ENCODE measurements around the gene CACNA1B.
"Not testable (repeated sequence)": the region's sequence is repeated elsewhere in the genome, so short reads cannot be mapped to it uniquely, and the experiment has no call there.

Gene CACNA1B

GRCh38 chr9:138019514-138019913 is 141.9 kb downstream of the CACNA1B start:
- not testable (repeated sequence) for DNase-seq

GRCh38 chr9:138020120-138020794 is 142.7 kb downstream of the CACNA1B start:
- no peak for DNase-seq

DNA sequence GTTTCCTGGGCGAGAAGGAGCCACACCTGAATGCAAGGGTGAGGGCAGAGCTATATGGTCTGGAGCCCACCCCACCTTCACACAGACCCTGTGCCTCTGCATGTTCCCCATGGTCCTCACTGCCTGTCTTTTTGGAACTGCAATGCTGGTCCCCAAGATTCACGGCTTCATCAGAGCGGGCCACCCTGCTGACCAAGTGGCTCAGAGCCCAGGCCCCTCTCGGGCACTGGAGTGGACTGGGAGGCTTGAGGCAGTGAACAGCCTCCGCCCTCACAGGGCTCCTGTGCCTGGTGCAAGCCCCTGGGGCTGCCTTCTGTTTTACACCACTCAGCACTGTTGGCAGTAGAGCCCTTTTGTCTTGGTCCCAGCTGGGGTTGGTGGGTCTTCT is 143.2 kb downstream of the CACNA1B start:
- no peak for DNase-seq

GRCh38 chr9:138021251-138022056 is 143.9 kb downstream of the CACNA1B start:
- DNase-seq = no peak

GRCh38 chr9:138022121-138022741 is 144.6 kb downstream of the CACNA1B start:
- no peak for DNase-seq

DNA sequence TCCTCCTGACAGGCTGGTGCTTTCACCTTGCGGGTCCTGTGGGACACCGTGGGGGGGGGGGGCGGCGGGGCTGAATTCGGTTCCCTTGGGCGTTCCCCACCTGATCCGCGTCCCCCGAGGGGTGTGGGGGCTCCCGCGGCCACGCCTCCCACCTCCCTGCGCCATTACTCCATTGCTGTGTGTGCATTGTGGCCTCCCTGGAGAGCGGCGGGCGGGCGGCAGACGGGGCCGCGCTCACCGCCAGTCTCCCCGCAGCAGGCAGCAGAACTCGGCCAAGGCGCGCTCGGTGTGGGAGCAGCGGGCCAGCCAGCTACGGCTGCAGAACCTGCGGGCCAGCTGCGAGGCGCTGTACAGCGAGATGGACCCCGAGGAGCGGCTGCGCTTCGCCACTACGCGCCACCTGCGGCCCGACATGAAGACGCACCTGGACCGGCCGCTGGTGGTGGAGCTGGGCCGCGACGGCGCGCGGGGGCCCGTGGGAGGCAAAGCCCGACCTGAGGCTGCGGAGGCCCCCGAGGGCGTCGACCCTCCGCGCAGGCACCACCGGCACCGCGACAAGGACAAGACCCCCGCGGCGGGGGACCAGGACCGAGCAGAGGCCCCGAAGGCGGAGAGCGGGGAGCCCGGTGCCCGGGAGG is 145.3 kb downstream of the CACNA1B start:
- no peak for DNase-seq

- DNase-seq = no peak
These were observed 146.0 kb downstream of the CACNA1B start for GRCh38 chr9:138023394-138024124.

DNA sequence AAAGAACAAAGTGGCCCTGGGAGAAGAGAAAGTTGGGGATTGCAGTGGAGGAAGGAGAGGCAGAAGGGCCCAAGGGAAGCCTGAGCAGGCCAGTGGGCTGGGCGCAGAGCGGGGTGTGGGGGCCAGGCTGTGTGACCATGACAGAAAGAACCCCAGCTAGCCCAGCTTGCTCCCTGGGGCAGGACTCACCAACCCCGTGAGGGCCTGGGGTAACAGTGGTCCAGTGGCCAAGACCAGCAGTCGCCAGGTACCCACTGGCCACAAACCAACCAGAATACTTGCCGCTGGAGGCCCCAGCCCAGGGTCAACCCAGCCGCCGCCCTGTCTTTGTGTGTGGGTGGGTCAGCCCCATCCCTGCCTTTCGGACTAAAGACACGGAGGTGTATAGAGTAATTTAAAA is 146.5 kb downstream of the CACNA1B start:
- DNase-seq = no peak

DNA sequence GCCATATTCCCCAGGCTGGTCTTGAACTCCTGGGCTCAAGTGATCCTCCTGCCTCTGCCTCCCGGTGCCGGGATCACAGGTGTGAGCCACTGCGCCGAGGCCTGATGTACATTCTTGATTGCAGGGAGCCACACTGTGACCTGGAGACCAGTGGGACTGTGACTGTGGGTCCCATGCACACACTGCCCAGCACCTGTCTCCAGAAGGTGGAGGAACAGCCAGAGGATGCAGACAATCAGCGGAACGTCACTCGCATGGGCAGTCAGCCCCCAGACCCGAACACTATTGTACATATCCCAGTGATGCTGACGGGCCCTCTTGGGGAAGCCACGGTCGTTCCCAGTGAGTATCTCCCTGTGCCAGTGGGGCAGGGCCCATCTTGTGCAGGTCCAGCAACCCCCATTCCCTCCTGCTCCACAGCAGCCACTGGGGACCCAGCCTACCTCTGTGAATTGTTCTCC is 147.3 kb downstream of the CACNA1B start:
- no peak for DNase-seq

- no peak for DNase-seq
These were observed 147.8 kb downstream of the CACNA1B start for GRCh38 chr9:138025417-138025816.

GRCh38 chr9:138025908-138026307 is 148.3 kb downstream of the CACNA1B start:
- no peak for DNase-seq

DNA sequence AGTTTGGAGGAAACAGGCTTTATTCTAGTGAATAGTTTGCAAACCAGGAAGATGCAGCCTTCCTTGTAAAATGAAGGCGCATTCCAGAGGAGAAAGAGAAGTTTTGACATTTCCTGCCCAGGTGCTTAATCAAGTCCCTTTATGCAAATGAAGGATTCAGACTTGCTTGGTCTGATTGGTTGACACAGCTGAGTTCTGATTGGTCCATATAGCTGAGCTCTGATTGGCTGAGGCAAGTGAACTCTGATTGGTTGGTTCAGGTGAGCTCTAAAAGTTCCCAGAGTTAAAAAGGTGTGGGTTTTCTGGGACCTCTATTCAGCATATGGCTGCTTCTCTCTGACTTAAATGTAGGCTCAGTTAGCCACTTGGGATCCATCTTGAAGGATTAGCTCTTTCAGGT is 151.0 kb downstream of the CACNA1B start:
- DNase-seq = no peak

DNA sequence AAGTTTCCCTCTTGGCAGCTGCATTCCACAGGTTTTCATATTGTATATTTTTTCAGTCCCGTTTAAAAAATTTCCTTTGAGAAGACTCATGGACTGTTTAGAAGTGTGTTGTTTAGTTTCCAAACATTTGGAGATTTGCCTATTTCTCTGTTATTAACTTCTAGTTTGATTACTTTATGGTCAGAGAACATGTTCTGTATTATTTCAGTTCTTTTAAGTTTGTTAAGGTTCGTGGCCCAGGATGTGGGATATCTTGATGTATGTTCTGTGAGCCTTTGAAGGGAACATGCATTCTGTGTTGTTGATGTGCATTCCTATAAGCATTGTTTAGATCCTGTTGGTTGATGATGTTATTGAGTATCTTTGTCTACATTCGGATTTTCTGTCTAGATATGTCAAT is 153.6 kb downstream of the CACNA1B start:
- no peak for DNase-seq

GRCh38 chr9:138033950-138034349 is 156.4 kb downstream of the CACNA1B start:
- DNase-seq = no peak

- DNase-seq = no peak
These were observed 159.6 kb downstream of the CACNA1B start for GRCh38 chr9:138037140-138037539.

GRCh38 chr9:138038244-138038671 is 160.7 kb downstream of the CACNA1B start:
- DNase-seq = no peak

- DNase-seq = no peak
These were observed 163.2 kb downstream of the CACNA1B start for GRCh38 chr9:138040446-138041430.

GRCh38 chr9:138042146-138042545 is 164.6 kb downstream of the CACNA1B start:
- no peak for DNase-seq

- DNase-seq = no peak
These were observed 165.1 kb downstream of the CACNA1B start for GRCh38 chr9:138042640-138043039.

DNA sequence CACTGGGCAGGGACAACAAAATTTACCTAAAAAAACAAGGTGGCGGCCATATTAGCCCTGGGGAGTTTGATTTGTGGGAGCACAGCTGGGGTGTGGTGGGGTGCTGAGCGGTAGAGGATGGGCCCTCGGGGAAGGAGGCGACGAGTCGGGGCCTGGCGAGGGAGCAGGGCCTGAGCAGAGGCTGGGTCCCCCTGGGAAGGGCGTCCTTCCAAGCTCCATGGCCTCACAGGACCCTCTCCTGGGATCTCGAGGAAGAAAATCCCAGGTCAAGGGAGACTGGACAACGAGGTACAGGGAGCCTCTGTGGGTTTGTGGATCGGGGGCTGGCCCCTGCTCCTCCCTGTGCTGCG is 165.5 kb downstream of the CACNA1B start:
- DNase-seq = no peak
